HepG2 (cell line): ENCODE results near the gene IL18R1. TPM values are rescaled to one million over a fixed set of nuclear protein-coding genes. Genes with fewer than 3 reads are reported as not detected.

Experiments used
- ATAC-seq: fragments of 200-7000 bp; cut with Tn5 transposase; 3 replicates; pipeline ENCODE4 v1.9.1; 2020; ENCODE audit warnings: mild to moderate bottlenecking, moderate library complexity
- BruUV-seq: library from RNA; stranded (reverse); fragments of 400-500 nt; replicated peaks from 2 replicates; lab custom pipeline; 2021; lab: Mats Ljungman, UMichigan
- CTCF ChIA-PET: fragments of 300-600 bp; formaldehyde crosslinking; extraction: SDS; loops from one replicate; lab custom pipeline; 2021; ENCODE audit warnings: low total read pairs, inconsistent platforms, low intra/inter-chr PET ratio; lab: Yijun Ruan, JAX
- POLR2A ChIA-PET: fragments of 350-600 bp; sonication (Branson Sonifier 250); formaldehyde crosslinking; loops from one replicate; lab custom pipeline; 2020; ENCODE audit warnings: antibody characterized with exemption, inconsistent platforms; lab: Yijun Ruan, JAX
- DNase-seq: peaks from one replicate; pipeline ENCODE4 v3.0.0-alpha.2; 2015; ENCODE audit warnings: low spot score
- FAIRE-seq: peaks from 3 replicates; lab custom pipeline; 2011; peaks lifted over from hg19 to GRCh38; lab: Jason Lieb, UNC
- H2AFZ ChIP-seq: one replicate; pipeline ENCODE4 v1.6.1; 2011; ENCODE audit warnings: low read length, inconsistent platforms
- H3K27ac ChIP-seq: fragments of 300-600 bp; 3 replicates; pipeline ENCODE4 v1.8.0; 2011; ENCODE audit warnings: mixed run types, mild to moderate bottlenecking, mixed read lengths, low read length, inconsistent platforms; ENCODE audit not compliant: insufficient read depth; ENCODE audit errors: extremely low read length
- H3K27me3 ChIP-seq, 2 experiments: fragments of 200-600 bp in 1 of 2; 2 replicates in 1 of 2; 3 replicates in 1 of 2; pipeline versions ENCODE4 v1.6.0 to v1.8.0; 2011; ENCODE audit warnings: low read length in 2 of 2, mild to moderate bottlenecking in 2 of 2, moderate library complexity in 2 of 2, inconsistent platforms in 1 of 2; ENCODE audit not compliant: insufficient read depth in 2 of 2, control insufficient read depth in 1 of 2
- H3K36me3 ChIP-seq, 2 experiments: fragments of 200-600 bp in 1 of 2; replicated peaks in 1 of 2; 2 replicates in 1 of 2; 3 replicates in 1 of 2; pipeline versions ENCODE4 v1.5.1 to v1.8.0; 2011; ENCODE audit warnings: low read length in 2 of 2, inconsistent platforms in 1 of 2; ENCODE audit not compliant: insufficient read depth in 2 of 2, control insufficient read depth in 1 of 2
- H3K4me1 ChIP-seq: 2 replicates; pipeline ENCODE4 v1.5.1; 2012; ENCODE audit warnings: low read length, inconsistent platforms; ENCODE audit not compliant: insufficient read depth
- H3K4me2 ChIP-seq: 2 replicates; pipeline ENCODE4 v1.6.0; 2011; ENCODE audit warnings: low read depth, low read length, inconsistent platforms
- H3K4me3 ChIP-seq, 3 experiments: fragments of 200-600 bp in 1 of 3; sonication (generic), shearing (Covaris generic) in 1 of 3; replicated peaks in 1 of 3; 2 replicates each; pipeline ENCODE4 v1.5.1; 2011 to 2016; ENCODE audit warnings: low read length in 3 of 3, inconsistent platforms in 2 of 3, low read depth in 2 of 3, mild to moderate bottlenecking in 2 of 3, control low read depth in 1 of 3, mixed read lengths in 1 of 3; ENCODE audit not compliant: insufficient read depth in 1 of 3
- H3K79me2 ChIP-seq: one replicate; pipeline ENCODE4 v1.6.1; 2011; ENCODE audit warnings: low read length, inconsistent platforms; ENCODE audit not compliant: insufficient read depth
- H3K9ac ChIP-seq: 2 replicates; pipeline ENCODE4 v1.6.0; 2011; ENCODE audit warnings: mild to moderate bottlenecking, low read depth, low read length, inconsistent platforms; ENCODE audit not compliant: insufficient read depth
- H3K9me3 ChIP-seq: 2 replicates; pipeline ENCODE4 v1.5.1; 2012; ENCODE audit warnings: mild to moderate bottlenecking, low read length
- H4K20me1 ChIP-seq: 2 replicates; pipeline ENCODE4 v1.6.0; 2011; ENCODE audit warnings: inconsistent platforms, mild to moderate bottlenecking, low read length, moderate library complexity; ENCODE audit not compliant: insufficient read depth
- HES4 ChIP-seq: sonication (generic); formaldehyde crosslinking; IDR thresholded peaks from 2 replicates; pipeline ENCODE4 v1.9.0; 2021; ENCODE audit warnings: mild to moderate bottlenecking, missing genetic modification reagents, borderline replicate concordance
- KLF13 ChIP-seq: sonication (generic); formaldehyde crosslinking; IDR thresholded peaks from 2 replicates; pipeline ENCODE4 v1.4.0; 2020; ENCODE audit warnings: mild to moderate bottlenecking, missing genetic modification reagents
- MAFF ChIP-seq: IDR thresholded peaks from 2 replicates; pipeline ENCODE4 v1.6.1; 2011; ENCODE audit warnings: low read depth, low read length, improper control_type of control experiment
- NFRKB ChIP-seq: fragments of 450-650 bp; IDR thresholded peaks from 2 replicates; pipeline ENCODE4 v1.6.1; 2017
- ZFP82 ChIP-seq: sonication (generic); formaldehyde crosslinking; IDR thresholded peaks from 2 replicates; pipeline ENCODE4 v1.5.1; 2020; ENCODE audit warnings: mild to moderate bottlenecking, missing genetic modification reagents, borderline replicate concordance
- ZFYVE20 ChIP-seq: sonication (generic); formaldehyde crosslinking; IDR thresholded peaks from 2 replicates; pipeline ENCODE4 v1.8.0; 2023; ENCODE audit warnings: low read depth, mild to moderate bottlenecking, moderate library complexity, missing genetic modification reagents, borderline replicate concordance
- ZKSCAN5 ChIP-seq: sonication (generic); formaldehyde crosslinking; IDR thresholded peaks from 2 replicates; pipeline ENCODE4 v1.5.1; 2020; ENCODE audit warnings: mild to moderate bottlenecking, missing genetic modification reagents
- ZNF782 ChIP-seq: sonication (generic); formaldehyde crosslinking; IDR thresholded peaks from 2 replicates; pipeline ENCODE4 v1.4.0; 2020; ENCODE audit warnings: missing genetic modification reagents, mild to moderate bottlenecking, borderline replicate concordance
- WGBS: methylation state at CpG from one replicate; pipeline ENCODE4 v1.1.6; 2017; ENCODE audit warnings: low lambda C conversion rate; 5-methylcytosine and 5-hydroxymethylcytosine counted together
- in situ Hi-C: cut with HindIII; loops from 2 replicates; pipeline ENCODE4 v1.10.0; 2017; ENCODE audit warnings: low pct_unique_long_range_greater_than_20kb; ENCODE audit not compliant: extremely low pct_ligation_motif_present
- intact Hi-C: fragments of 100-400 bp; cut with micrococcal nuclease; formaldehyde crosslinking; loops from one replicate; pipeline ENCODE4 v1.10.0; 2022; ENCODE audit not compliant: unreplicated experiment
- polyA plus RNA-seq, 8 experiments: library from polyadenylated mRNA; depleted of rRNA in 3 of 8; stranded (reverse) in 7 of 8; unstranded in 1 of 8; fragments of >200 nt; fragmentation: Illumina TruSeq in 4 of 8; extraction: Trizol in 4 of 8; gene quantifications; 2 replicates each; pipeline versions ENCODE4 v1.2.1 to v1.2.3, GENCODE V29; 2011 to 2016; ENCODE audit warnings: low read depth in 4 of 8, missing spikeins in 1 of 8, mixed read lengths in 1 of 8; ENCODE audit not compliant: insufficient read depth in 1 of 8
- total RNA-seq, 5 experiments: library from RNA; depleted of rRNA; stranded (reverse); fragments of >200 nt; fragmentation: Illumina TruSeq; extraction: Trizol; gene quantifications; 2 replicates each; pipeline ENCODE4 v1.2.3, GENCODE V29; 2016; ENCODE audit warnings: low read depth in 1 of 5
- TF ChIP-seq, protein P1 (sequence below): sonication (generic); formaldehyde crosslinking; conservative IDR thresholded peaks from 2 replicates; pipeline ENCODE4 v1.4.0; 2020; ENCODE audit warnings: missing genetic modification reagents

The IL18R1 gene
- total and polyA plus RNA-seq, 2 of the 13 experiments (the other 11 are each of a cell fraction or from before 2014, with no cell fraction given): 0.01 to 0.04 TPM

DNA sequence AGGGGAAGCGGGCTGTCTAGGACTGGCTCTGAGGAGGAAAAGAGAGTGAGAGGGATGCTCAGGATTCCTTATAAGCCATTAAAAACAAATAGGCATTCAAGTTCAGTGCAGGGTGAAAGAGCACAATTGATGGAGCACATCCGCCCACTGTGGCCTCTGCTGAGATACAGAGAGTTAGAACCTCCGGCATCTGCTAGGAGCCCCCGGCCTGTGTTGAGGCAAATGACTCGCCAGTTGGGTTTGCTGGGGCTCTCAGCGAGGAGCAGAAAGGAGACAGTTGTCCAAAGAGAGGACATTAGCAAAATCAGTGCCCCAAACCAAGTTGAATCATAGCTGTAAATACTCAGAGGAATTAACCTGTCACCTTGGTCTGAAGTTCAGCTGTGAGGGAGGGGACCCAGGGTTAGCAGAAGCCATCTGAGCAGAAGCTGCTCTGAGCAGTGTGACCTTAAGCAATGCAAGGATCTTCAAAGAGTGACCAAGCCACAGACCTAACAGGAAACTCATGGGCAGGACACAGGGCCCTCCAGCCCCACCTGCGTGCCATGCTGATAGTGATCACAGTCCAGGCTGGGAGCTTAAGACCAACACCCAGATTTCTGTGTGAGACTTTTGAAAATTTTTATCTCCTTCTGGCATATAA, 44.0 kb downstream of the IL18R1 start:
- no peak overlapping the region for H3K9ac ChIP-seq
- TF ChIP-seq NFRKB (no peak), ZKSCAN5 (CRISPR knock-in tag) (no peak), ZNF782 (no peak), ZFP82 (CRISPR knock-in tag) (no peak), MAFF (no peak), ZFYVE20 (CRISPR knock-in tag) (no peak), KLF13 (CRISPR knock-in tag) (no peak), HES4 (CRISPR knock-in tag) (no peak)
- TF ChIP-seq, protein P1, sequence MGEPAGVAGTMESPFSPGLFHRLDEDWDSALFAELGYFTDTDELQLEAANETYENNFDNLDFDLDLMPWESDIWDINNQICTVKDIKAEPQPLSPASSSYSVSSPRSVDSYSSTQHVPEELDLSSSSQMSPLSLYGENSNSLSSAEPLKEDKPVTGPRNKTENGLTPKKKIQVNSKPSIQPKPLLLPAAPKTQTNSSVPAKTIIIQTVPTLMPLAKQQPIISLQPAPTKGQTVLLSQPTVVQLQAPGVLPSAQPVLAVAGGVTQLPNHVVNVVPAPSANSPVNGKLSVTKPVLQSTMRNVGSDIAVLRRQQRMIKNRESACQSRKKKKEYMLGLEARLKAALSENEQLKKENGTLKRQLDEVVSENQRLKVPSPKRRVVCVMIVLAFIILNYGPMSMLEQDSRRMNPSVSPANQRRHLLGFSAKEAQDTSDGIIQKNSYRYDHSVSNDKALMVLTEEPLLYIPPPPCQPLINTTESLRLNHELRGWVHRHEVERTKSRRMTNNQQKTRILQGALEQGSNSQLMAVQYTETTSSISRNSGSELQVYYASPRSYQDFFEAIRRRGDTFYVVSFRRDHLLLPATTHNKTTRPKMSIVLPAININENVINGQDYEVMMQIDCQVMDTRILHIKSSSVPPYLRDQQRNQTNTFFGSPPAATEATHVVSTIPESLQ: no peak
- no peak for FAIRE-seq
- H3K9me3 ChIP-seq: no peaks in the 10 kb centered on the region
- in situ Hi-C loops (no loop called here), intact Hi-C loops (no loop called here)
- no peak for DNase-seq
- no peak overlapping the region for H3K4me3 ChIP-seq
- no peak overlapping the region for H3K27ac ChIP-seq
- H3K4me2 ChIP-seq: no peak overlapping the region
- no peaks in the 10 kb centered on the region for H3K4me1 ChIP-seq
- BruUV-seq: no TSS peak
- ChIA-PET POLR2A (no interaction called here), CTCF (no interaction called here)
- H4K20me1 ChIP-seq: no peaks in the 10 kb centered on the region
- WGBS: 20% methylated on average over 7 of the region's 7 CpGs
- no peaks in the 10 kb centered on the region for H3K79me2 ChIP-seq
- no peak overlapping the region for H2AFZ ChIP-seq
- no peaks in the 10 kb centered on the region for H3K27me3 ChIP-seq
- no peak for ATAC-seq
- H3K36me3 ChIP-seq: no peaks in the 10 kb centered on the region
